ENCODE measurements around the gene DBNL.

- TF ChIP-seq POLR2A (IDR thresholded peaks at IDR 0.05) (no peak), CTCF (IDR thresholded peaks at IDR 0.05) (no peak), EP300 (IDR thresholded peaks at IDR 0.05) (no peak)
Measured at GRCh38 chr7:44094365-44094764, 49.9 kb downstream of the DBNL start.

Data from tibial nerve (tissue), 4 donors.